B cell (primary cell): ENCODE measurements around the gene ACOT6.
"Not testable (repeated sequence)": the region's sequence is repeated elsewhere in the genome, so short reads cannot be mapped to it uniquely, and the experiment has no call there.

Source experiments
- EZH2 ChIP-seq: IDR thresholded peaks from 2 replicates; pipeline ENCODE4 v1.6.1; 2012; ENCODE audit warnings: borderline replicate concordance, low read depth, mild to moderate bottlenecking, moderate library complexity, low read length; ENCODE audit not compliant: insufficient read depth, poor library complexity, severe bottlenecking
- TF ChIP-seq, protein P1 (sequence below): fragments of 200-600 bp; IDR thresholded peaks from one replicate; pipeline ENCODE4 v1.8.0; 2022; ENCODE audit warnings: antibody characterized with exemption, mild to moderate bottlenecking

DNA sequence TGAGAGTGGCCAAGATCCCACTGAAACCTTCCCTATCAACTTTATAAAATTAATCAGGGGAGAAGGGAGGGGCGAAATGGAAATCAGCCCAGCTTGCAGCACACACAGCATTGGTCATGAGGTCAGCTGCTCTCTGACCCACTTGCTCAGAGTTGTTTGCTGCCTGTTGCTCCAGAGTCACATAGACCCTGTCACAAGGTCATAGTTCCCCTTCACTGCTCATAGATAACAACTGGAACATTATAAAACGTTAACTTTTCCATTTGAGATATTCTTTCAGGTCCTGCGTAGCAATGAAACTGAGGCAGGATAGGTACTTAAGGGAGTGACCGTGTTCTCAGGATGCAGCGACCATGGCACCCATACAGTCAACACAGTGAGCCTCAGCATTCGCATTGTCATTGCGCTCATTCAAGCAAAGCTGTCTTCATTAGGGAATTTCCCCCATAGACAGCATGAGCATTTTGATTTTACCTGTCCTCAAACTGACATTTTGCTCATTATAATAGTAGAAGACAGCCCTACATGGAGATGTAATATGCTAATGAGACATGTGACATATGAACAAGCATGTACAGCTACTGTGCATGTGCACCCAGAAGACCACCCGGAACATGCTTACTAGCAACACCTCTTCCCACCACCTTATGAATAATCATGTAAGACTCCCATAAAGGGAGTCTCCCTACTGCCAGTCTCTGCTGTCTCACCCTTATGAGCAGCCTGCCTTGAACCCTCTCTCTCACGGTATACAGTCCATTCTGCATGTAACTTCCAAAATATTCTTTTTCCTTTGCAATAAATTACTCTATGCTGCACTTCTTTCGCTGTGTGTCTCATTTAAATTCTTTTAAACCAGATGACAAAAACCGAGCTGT, 30.0 kb upstream of the ACOT6 start:
- TF ChIP-seq, protein P1, sequence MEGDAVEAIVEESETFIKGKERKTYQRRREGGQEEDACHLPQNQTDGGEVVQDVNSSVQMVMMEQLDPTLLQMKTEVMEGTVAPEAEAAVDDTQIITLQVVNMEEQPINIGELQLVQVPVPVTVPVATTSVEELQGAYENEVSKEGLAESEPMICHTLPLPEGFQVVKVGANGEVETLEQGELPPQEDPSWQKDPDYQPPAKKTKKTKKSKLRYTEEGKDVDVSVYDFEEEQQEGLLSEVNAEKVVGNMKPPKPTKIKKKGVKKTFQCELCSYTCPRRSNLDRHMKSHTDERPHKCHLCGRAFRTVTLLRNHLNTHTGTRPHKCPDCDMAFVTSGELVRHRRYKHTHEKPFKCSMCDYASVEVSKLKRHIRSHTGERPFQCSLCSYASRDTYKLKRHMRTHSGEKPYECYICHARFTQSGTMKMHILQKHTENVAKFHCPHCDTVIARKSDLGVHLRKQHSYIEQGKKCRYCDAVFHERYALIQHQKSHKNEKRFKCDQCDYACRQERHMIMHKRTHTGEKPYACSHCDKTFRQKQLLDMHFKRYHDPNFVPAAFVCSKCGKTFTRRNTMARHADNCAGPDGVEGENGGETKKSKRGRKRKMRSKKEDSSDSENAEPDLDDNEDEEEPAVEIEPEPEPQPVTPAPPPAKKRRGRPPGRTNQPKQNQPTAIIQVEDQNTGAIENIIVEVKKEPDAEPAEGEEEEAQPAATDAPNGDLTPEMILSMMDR: not testable (repeated sequence)
- TF ChIP-seq EZH2: not testable (repeated sequence)
